Activated CD4-positive, alpha-beta memory T cell treated with anti-CD3 and anti-CD28 coated beads for 36 hours (primary cell): ENCODE measurements around the gene ITPR1. TPM values are rescaled to one million over a fixed set of nuclear protein-coding genes. Genes with fewer than 3 reads are reported as not detected.
A peak's percentile ranks its signal among the peaks of the same experiment; 100 is the strongest.
"Not testable (repeated sequence)": the region's sequence is repeated elsewhere in the genome, so short reads cannot be mapped to it uniquely, and the experiment has no call there.

Source experiments
- CTCF ChIA-PET: fragments of 350-600 bp; sonication (Branson Sonifier 250); formaldehyde crosslinking; loops from one replicate; lab custom pipeline; 2021; ENCODE audit warnings: antibody characterized with exemption, inconsistent platforms; lab: Charles Lee
- POLR2A ChIA-PET: fragments of 350-600 bp; sonication (Branson Sonifier 250); formaldehyde crosslinking; loops from one replicate; lab custom pipeline; 2021; ENCODE audit warnings: antibody characterized with exemption; lab: Charles Lee
- DNase-seq: peaks from one replicate; pipeline ENCODE4 v3.0.0-alpha.2; 2020
- H3K27ac Mint-ChIP-seq: one replicate; pipeline ENCODE4 v1.8.0; 2021; ENCODE audit warnings: mixed read lengths
- H3K27me3 Mint-ChIP-seq: one replicate; pipeline ENCODE4 v1.8.0; 2021; ENCODE audit warnings: mixed read lengths
- H3K36me3 Mint-ChIP-seq: one replicate; pipeline ENCODE4 v1.8.0; 2021; ENCODE audit warnings: mixed read lengths
- H3K4me1 Mint-ChIP-seq: one replicate; pipeline ENCODE4 v1.8.0; 2021; ENCODE audit warnings: low read depth, mixed read lengths
- H3K4me3 Mint-ChIP-seq: one replicate; pipeline ENCODE4 v1.8.0; 2021; ENCODE audit warnings: mild to moderate bottlenecking, mixed read lengths
- H3K9me3 Mint-ChIP-seq: one replicate; pipeline ENCODE4 v1.8.0; 2021; ENCODE audit warnings: mixed read lengths
- intact Hi-C: fragments of 100-400 bp; cut with micrococcal nuclease; formaldehyde crosslinking; loops from one replicate; pipeline ENCODE4 v1.15.1; 2023
- total RNA-seq, 2 experiments: library from RNA; stranded (reverse); gene quantifications; one replicate each; pipeline ENCODE4 v1.2.3, GENCODE V29; 2021

Gene ITPR1
- total RNA-seq, 2 experiments from 2014 or later, result 49.1 to 53.1 TPM

GRCh38 chr3:4754180-4755086 is 261.3 kb downstream of the ITPR1 start:
- Mint-ChIP-seq H3K9me3 (no peaks in the 10 kb centered on the region), H3K4me1 (peaks cover 38% of the 10 kb centered on the region)

GRCh38 chr3:4755566-4755965 is 262.4 kb downstream of the ITPR1 start:
- Mint-ChIP-seq H3K27ac (no peak overlapping the region), H3K4me3 (no peak overlapping the region), H3K4me1 (peaks cover 28% of the 10 kb centered on the region), H3K9me3 (no peaks in the 10 kb centered on the region), H3K36me3 (peaks cover 28% of the 10 kb centered on the region), H3K27me3 (no peaks in the 10 kb centered on the region)
- ChIA-PET POLR2A (no interaction called here), CTCF (interaction anchor here (1.4 kb wide), 1 partner anchor 44 kb away, joined by 6 read pairs; no protein-coding TSS in a partner anchor)
- intact Hi-C loops, result no loop called here
- DNase-seq, result no peak

More at GRCh38 chr3:4754180-4755086, 261.3 kb downstream of the ITPR1 start:
- CTCF ChIA-PET, result no interaction called here
- POLR2A ChIA-PET, result no interaction called here
- Mint-ChIP-seq H3K4me3 (no peak overlapping the region), H3K27ac (peak overlapping the region; percentile 18), H3K27me3 (no peaks in the 10 kb centered on the region), H3K36me3 (peaks cover 23% of the 10 kb centered on the region)
- intact Hi-C loops, result no loop called here
- peak; percentile 48 for DNase-seq

GRCh38 chr3:4756057-4756775 is 263.1 kb downstream of the ITPR1 start:
- intact Hi-C loops, result no loop called here
- Mint-ChIP-seq H3K4me1 (peaks cover 21% of the 10 kb centered on the region), H3K4me3 (no peak overlapping the region), H3K27me3 (no peaks in the 10 kb centered on the region), H3K9me3 (no peaks in the 10 kb centered on the region), H3K27ac (no peak overlapping the region), H3K36me3 (peaks cover 31% of the 10 kb centered on the region)
- ChIA-PET CTCF (interaction anchor here (0.6 to 1.4 kb wide), 3 partner anchors 12 to 263 kb away, joined by 3 to 6 read pairs (median 3); no protein-coding TSS in a partner anchor), POLR2A (no interaction called here)
- DNase-seq, result no peak

GRCh38 chr3:4756855-4757574 is 263.9 kb downstream of the ITPR1 start:
- Mint-ChIP-seq H3K36me3 (peaks cover 33% of the 10 kb centered on the region), H3K4me3 (no peak overlapping the region), H3K27me3 (no peaks in the 10 kb centered on the region), H3K9me3 (no peaks in the 10 kb centered on the region), H3K27ac (no peak overlapping the region), H3K4me1 (peaks cover 15% of the 10 kb centered on the region)
- no peak for DNase-seq
- intact Hi-C loops, result no loop called here
- CTCF ChIA-PET, result interaction anchor here (0.6 to 1.4 kb wide), 3 partner anchors 11 to 263 kb away, joined by 3 to 6 read pairs (median 3); no protein-coding TSS in a partner anchor
- POLR2A ChIA-PET, result no interaction called here

GRCh38 chr3:4757575-4758248 is 264.6 kb downstream of the ITPR1 start:
- H3K9me3 Mint-ChIP-seq, result no peaks in the 10 kb centered on the region
- no peak for DNase-seq
- intact Hi-C loops, result no loop called here
- CTCF ChIA-PET, result no interaction called here
- no peaks in the 10 kb centered on the region for H3K27me3 Mint-ChIP-seq
- H3K4me3 Mint-ChIP-seq, result no peak overlapping the region
- peaks cover 38% of the 10 kb centered on the region for H3K36me3 Mint-ChIP-seq
- POLR2A ChIA-PET, result no interaction called here
- H3K4me1 Mint-ChIP-seq, result peaks cover 15% of the 10 kb centered on the region
- no peak overlapping the region for H3K27ac Mint-ChIP-seq

- H3K36me3 Mint-ChIP-seq, result peaks cover 39% of the 10 kb centered on the region
These were observed 265.2 kb downstream of the ITPR1 start for GRCh38 chr3:4758249-4758860.

GRCh38 chr3:4758957-4759656 is 266.0 kb downstream of the ITPR1 start:
- Mint-ChIP-seq H3K27me3 (no peaks in the 10 kb centered on the region), H3K4me3 (no peak overlapping the region), H3K4me1 (peaks cover 12% of the 10 kb centered on the region), H3K27ac (no peak overlapping the region), H3K36me3 (peaks cover 39% of the 10 kb centered on the region), H3K9me3 (no peaks in the 10 kb centered on the region)
- no peak for DNase-seq
- intact Hi-C loops, result no loop called here
- POLR2A ChIA-PET, result no interaction called here
- CTCF ChIA-PET, result no interaction called here

More at GRCh38 chr3:4758249-4758860, 265.2 kb downstream of the ITPR1 start:
- Mint-ChIP-seq H3K9me3 (no peaks in the 10 kb centered on the region), H3K27me3 (no peaks in the 10 kb centered on the region), H3K27ac (no peak overlapping the region), H3K4me1 (peaks cover 15% of the 10 kb centered on the region), H3K4me3 (no peak overlapping the region)
- POLR2A ChIA-PET, result no interaction called here
- intact Hi-C loops, result no loop called here
- no peak for DNase-seq
- CTCF ChIA-PET, result no interaction called here

- CTCF ChIA-PET, result no interaction called here
- Mint-ChIP-seq H3K4me3 (no peak overlapping the region), H3K4me1 (peaks cover 6% of the 10 kb centered on the region), H3K27me3 (no peaks in the 10 kb centered on the region), H3K9me3 (no peaks in the 10 kb centered on the region), H3K27ac (no peak overlapping the region), H3K36me3 (peaks cover 37% of the 10 kb centered on the region)
- POLR2A ChIA-PET, result no interaction called here
- no peak for DNase-seq
- intact Hi-C loops, result no loop called here
These were observed 266.7 kb downstream of the ITPR1 start for GRCh38 chr3:4759689-4760312.

- H3K9me3 Mint-ChIP-seq, result peaks cover 15% of the 10 kb centered on the region
- peaks cover 47% of the 10 kb centered on the region for H3K36me3 Mint-ChIP-seq
- H3K4me1 Mint-ChIP-seq, result no peaks in the 10 kb centered on the region
- CTCF ChIA-PET, result no interaction called here
- no peaks in the 10 kb centered on the region for H3K27me3 Mint-ChIP-seq
- POLR2A ChIA-PET, result no interaction called here
- DNase-seq, result no peak
- no peak overlapping the region for H3K4me3 Mint-ChIP-seq
- no peak overlapping the region for H3K27ac Mint-ChIP-seq
- intact Hi-C loops, result no loop called here
These were observed 268.6 kb downstream of the ITPR1 start for GRCh38 chr3:4761759-4762158.

- H3K27ac Mint-ChIP-seq, intact Hi-C loops, H3K4me1 Mint-ChIP-seq, H3K27me3 Mint-ChIP-seq, H3K4me3 Mint-ChIP-seq, POLR2A ChIA-PET, CTCF ChIA-PET, DNase-seq: not testable (repeated sequence)
- peaks cover 53% of the 10 kb centered on the region for H3K36me3 Mint-ChIP-seq
- peaks cover 15% of the 10 kb centered on the region for H3K9me3 Mint-ChIP-seq
These were observed 269.5 kb downstream of the ITPR1 start for GRCh38 chr3:4762481-4763230.
